Vagina (tissue), 2 donors: ENCODE results near the gene SESTD1. TPM values are rescaled to one million over a fixed set of nuclear protein-coding genes. Genes with fewer than 3 reads are reported as not detected.
A peak's percentile ranks its signal among the peaks of the same experiment; 100 is the strongest.

Experiments used
- DNase-seq, 2 donors: peaks; one replicate each; pipeline ENCODE4 v3.0.0-alpha.2; 2017; ENCODE audit errors: extremely low spot score in 2 of 2
- H3K27ac ChIP-seq: fragments of 200-600 bp; sonication (generic); one replicate; pipeline ENCODE4 v1.5.1; 2019
- H3K27me3 ChIP-seq: fragments of 200-600 bp; sonication (generic); one replicate; pipeline ENCODE4 v1.5.1; 2019
- H3K36me3 ChIP-seq, 2 donors: fragments of 200-600 bp; sonication (generic); one replicate each; pipeline ENCODE4 v1.5.1; 2017 to 2019
- H3K4me1 ChIP-seq: fragments of 200-600 bp; sonication (generic); one replicate; pipeline ENCODE4 v1.5.1; 2019
- H3K4me3 ChIP-seq, 2 donors: fragments of 200-600 bp; sonication (generic); 1 replicate in 1 of 2; 2 replicates in 1 of 2; pipeline ENCODE4 v1.5.1; 2016 to 2019
- H3K9me3 ChIP-seq: fragments of 200-600 bp; sonication (generic); one replicate; pipeline ENCODE4 v1.5.1; 2019
- CTCF ChIP-seq, 3 experiments: fragments of 450-650 bp in 2 of 3; fragments of 200-600 bp in 1 of 3; sonication (generic) in 1 of 3; IDR thresholded peaks; one replicate each; pipeline ENCODE4 v1.5.1; 2017 to 2019; ENCODE audit warnings: antibody characterized with exemption in 3 of 3, mild to moderate bottlenecking in 2 of 3, moderate library complexity in 2 of 3
- POLR2A ChIP-seq, 2 donors: fragments of 450-650 bp; IDR thresholded peaks; one replicate each; pipeline ENCODE4 v1.6.1; 2017; ENCODE audit warnings: antibody characterized with exemption in 2 of 2, mild to moderate bottlenecking in 2 of 2, moderate library complexity in 2 of 2
- POLR2AphosphoS5 ChIP-seq, 2 donors: sonication (generic); formaldehyde crosslinking; IDR thresholded peaks; one replicate each; pipeline ENCODE4 v1.9.0; 2017; ENCODE audit warnings: antibody characterized with exemption in 2 of 2, mild to moderate bottlenecking in 2 of 2, low read depth in 1 of 2; ENCODE audit not compliant: insufficient read depth in 1 of 2
- intact Hi-C: fragments of 100-400 bp; cut with DNase I; formaldehyde crosslinking; loops from one replicate; pipeline ENCODE4 v1.15.1; 2023
- total RNA-seq: library from RNA; depleted of rRNA; stranded (reverse); fragments of >200 nt; gene quantifications from one replicate; pipeline ENCODE4 v1.2.3, GENCODE V29; 2016

SESTD1 gene
- total RNA-seq, 1 donor from 2014 or later, result 23.3 TPM

GRCh38 chr2:179106676-179107428, 157.8 kb downstream of the SESTD1 start:
- DNase-seq, result no peak
- no peak overlapping the region for H3K4me3 ChIP-seq
- no peaks in the 10 kb centered on the region for H3K9me3 ChIP-seq
- intact Hi-C loops, result no loop called here
- peaks cover 0 to 17% of the 10 kb centered on the region in 2 donors for H3K36me3 ChIP-seq
- peaks cover 18% of the 10 kb centered on the region for H3K4me1 ChIP-seq
- TF ChIP-seq POLR2AphosphoS5 (IDR thresholded peaks at IDR 0.05; ENCODE audit: insufficient read depth in 1 of 2, low read depth in 1 of 2), result peak in 1 of 2 donors; percentile 48
- TF ChIP-seq CTCF (IDR thresholded peaks at IDR 0.05), result no peak
- H3K27ac ChIP-seq, result no peak overlapping the region
- H3K27me3 ChIP-seq, result no peaks in the 10 kb centered on the region

GRCh38 chr2:179106342-179106675, 158.3 kb downstream of the SESTD1 start:
- intact Hi-C loops, result no loop called here

GRCh38 chr2:179104736-179105135, 159.9 kb downstream of the SESTD1 start:
- Histone ChIP-seq H3K27me3 (no peaks in the 10 kb centered on the region), H3K36me3 (peaks cover 0 to 9% of the 10 kb centered on the region in 2 donors), H3K4me3 (no peak overlapping the region), H3K4me1 (peaks cover 18% of the 10 kb centered on the region), H3K9me3 (no peaks in the 10 kb centered on the region), H3K27ac (no peak overlapping the region)
- intact Hi-C loops, result no loop called here
- no peak for DNase-seq
- TF ChIP-seq POLR2A (IDR thresholded peaks at IDR 0.05) (no peak), CTCF (IDR thresholded peaks at IDR 0.05) (no peak), POLR2AphosphoS5 (IDR thresholded peaks at IDR 0.05; ENCODE audit: insufficient read depth in 1 of 2, low read depth in 1 of 2) (no peak)

More at GRCh38 chr2:179106342-179106675, 158.3 kb downstream of the SESTD1 start:
- no peaks in the 10 kb centered on the region for H3K9me3 ChIP-seq
- no peak overlapping the region for H3K27ac ChIP-seq
- DNase-seq, result no peak
- H3K27me3 ChIP-seq, result no peaks in the 10 kb centered on the region
- peaks cover 18% of the 10 kb centered on the region for H3K4me1 ChIP-seq
- no peak overlapping the region for H3K4me3 ChIP-seq
- H3K36me3 ChIP-seq, result peaks cover 0 to 11% of the 10 kb centered on the region in 2 donors
- no peak for TF ChIP-seq POLR2AphosphoS5 (IDR thresholded peaks at IDR 0.05; ENCODE audit: insufficient read depth in 1 of 2, low read depth in 1 of 2)
- TF ChIP-seq POLR2A (IDR thresholded peaks at IDR 0.05), result no peak
- TF ChIP-seq CTCF (IDR thresholded peaks at IDR 0.05), result no peak

GRCh38 chr2:179098080-179098689, 166.4 kb downstream of the SESTD1 start:
- H3K36me3 ChIP-seq, result no peaks in the 10 kb centered on the region
- intact Hi-C loops, result no loop called here
- no peak for TF ChIP-seq POLR2A (IDR thresholded peaks at IDR 0.05)
- TF ChIP-seq CTCF (IDR thresholded peaks at IDR 0.05), result no peak
- no peak for TF ChIP-seq POLR2AphosphoS5 (IDR thresholded peaks at IDR 0.05; ENCODE audit: insufficient read depth in 1 of 2, low read depth in 1 of 2)

GRCh38 chr2:179097131-179097530, 167.5 kb downstream of the SESTD1 start:
- no peaks in the 10 kb centered on the region for H3K27me3 ChIP-seq
- H3K9me3 ChIP-seq, result no peaks in the 10 kb centered on the region
- no peak for DNase-seq
- no peak overlapping the region for H3K27ac ChIP-seq
- intact Hi-C loops, result no loop called here
- H3K4me3 ChIP-seq, result no peak overlapping the region
- TF ChIP-seq POLR2A (IDR thresholded peaks at IDR 0.05) (no peak), CTCF (IDR thresholded peaks at IDR 0.05) (no peak), POLR2AphosphoS5 (IDR thresholded peaks at IDR 0.05; ENCODE audit: insufficient read depth in 1 of 2, low read depth in 1 of 2) (no peak)
- H3K4me1 ChIP-seq, result no peaks in the 10 kb centered on the region
- H3K36me3 ChIP-seq, result no peaks in the 10 kb centered on the region

More at GRCh38 chr2:179098080-179098689, 166.4 kb downstream of the SESTD1 start:
- H3K27ac ChIP-seq, result no peak overlapping the region
- no peak overlapping the region for H3K4me3 ChIP-seq
- no peaks in the 10 kb centered on the region for H3K9me3 ChIP-seq
- no peak for DNase-seq
- H3K27me3 ChIP-seq, result no peaks in the 10 kb centered on the region
- no peaks in the 10 kb centered on the region for H3K4me1 ChIP-seq
